Measurements from ENCODE around the gene COBL. TPM values are rescaled to one million over a fixed set of nuclear protein-coding genes. Genes with fewer than 3 reads are reported as not detected.

Gene COBL
- total and polyA plus RNA-seq, 2 of the 4 experiments (the other 2 are of a cell fraction) = under 0.01 TPM; not detected in 1

DNA sequence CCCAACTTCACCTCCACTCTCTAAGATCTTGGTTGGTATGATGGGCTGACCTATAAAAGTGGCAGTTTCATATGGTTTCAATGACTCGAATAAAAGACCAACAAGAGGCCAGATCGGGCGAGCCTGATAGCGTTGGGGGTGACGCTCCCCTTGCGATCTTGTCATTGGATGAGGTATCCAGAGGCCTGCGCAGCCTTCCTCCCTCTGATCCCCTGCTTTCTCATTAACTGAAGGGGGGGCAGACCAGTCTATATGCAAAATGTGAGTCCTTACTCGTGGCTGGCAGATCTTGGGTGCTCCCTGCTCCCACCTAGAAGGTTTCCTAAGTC lies 937 bp upstream of the COBL start:
- Histone ChIP-seq H3K27ac (ENCODE audit: insufficient read depth, low read length) (no peak overlapping the region), H3K18ac (ENCODE audit: low read depth, low read length) (no peak overlapping the region), H3K4me2 (ENCODE audit: low read depth, low read length) (no peak overlapping the region), H3K4ac (ENCODE audit: low read depth, low read length) (no peak overlapping the region), H2BK120ac (ENCODE audit: low read depth, low read length) (no peak overlapping the region), H2BK15ac (ENCODE audit: low read depth, low read length) (no peak overlapping the region), H3K14ac (replicated peaks; ENCODE audit: low read depth, low read length) (no peak overlapping the region), H2AK9ac (replicated peaks; ENCODE audit: low read depth, low read length, poor library complexity) (no peak overlapping the region), H4K5ac (ENCODE audit: low read depth, low read length) (no peak overlapping the region), H3K23ac (ENCODE audit: low read depth, low read length) (no peak overlapping the region), H3K56ac (ENCODE audit: extremely low read depth, insufficient read depth, low read length) (no peak overlapping the region), H2BK20ac (ENCODE audit: low read depth, low read length) (no peak overlapping the region), H3K4me3 (ENCODE audit: insufficient read depth, low read depth, low read length) (no peak overlapping the region), H4K20me1 (ENCODE audit: insufficient read depth, low read length) (no peaks in the 10 kb centered on the region), H3K4me1 (ENCODE audit: control insufficient read depth, insufficient read depth, low read length) (no peaks in the 10 kb centered on the region), H3K36me3 (ENCODE audit: control insufficient read depth, insufficient read depth, low read length) (no peaks in the 10 kb centered on the region), H2AFZ (replicated peaks; ENCODE audit: low read length, poor library complexity) (no peak overlapping the region), H3K9ac (ENCODE audit: low read depth, low read length) (no peak overlapping the region), H3K9me3 (ENCODE audit: control insufficient read depth, insufficient read depth, low read length) (no peaks in the 10 kb centered on the region), H4K8ac (ENCODE audit: low read depth in 2 of 2, low read length in 2 of 2) (no peak overlapping the region), H3K9me1 (ENCODE audit: insufficient read depth, low read length) (no peaks in the 10 kb centered on the region), H3K79me1 (ENCODE audit: low read depth in 1 of 2, low read length in 2 of 2) (no peaks in the 10 kb centered on the region), H4K91ac (ENCODE audit: insufficient read depth, low read depth, low read length) (no peak overlapping the region), H2BK5ac (ENCODE audit: low read depth, low read length, poor library complexity, severe bottlenecking) (no peak overlapping the region), H3K27me3 (ENCODE audit: control insufficient read depth, insufficient read depth, low read length) (peaks cover 18% of the 10 kb centered on the region), H2AK5ac (ENCODE audit: low read depth, low read length) (no peak overlapping the region)
- dilution Hi-C loops (cut with HindIII; ENCODE audit: low sequenced_read_pairs, unreplicated experiment) = no loop called here
- ATAC-seq (ENCODE audit: low read depth) (no peak), DNase-seq (no peak)
- 63% methylated on average over 5 of the region's 8 CpGs; no CpG with 5 or more reads in 1 of the 2 experiments for WGBS, 2 experiments (ENCODE audit: extremely low coverage in 2 of 2, insufficient read length in 1 of 2)
- TF ChIP-seq, protein P1, sequence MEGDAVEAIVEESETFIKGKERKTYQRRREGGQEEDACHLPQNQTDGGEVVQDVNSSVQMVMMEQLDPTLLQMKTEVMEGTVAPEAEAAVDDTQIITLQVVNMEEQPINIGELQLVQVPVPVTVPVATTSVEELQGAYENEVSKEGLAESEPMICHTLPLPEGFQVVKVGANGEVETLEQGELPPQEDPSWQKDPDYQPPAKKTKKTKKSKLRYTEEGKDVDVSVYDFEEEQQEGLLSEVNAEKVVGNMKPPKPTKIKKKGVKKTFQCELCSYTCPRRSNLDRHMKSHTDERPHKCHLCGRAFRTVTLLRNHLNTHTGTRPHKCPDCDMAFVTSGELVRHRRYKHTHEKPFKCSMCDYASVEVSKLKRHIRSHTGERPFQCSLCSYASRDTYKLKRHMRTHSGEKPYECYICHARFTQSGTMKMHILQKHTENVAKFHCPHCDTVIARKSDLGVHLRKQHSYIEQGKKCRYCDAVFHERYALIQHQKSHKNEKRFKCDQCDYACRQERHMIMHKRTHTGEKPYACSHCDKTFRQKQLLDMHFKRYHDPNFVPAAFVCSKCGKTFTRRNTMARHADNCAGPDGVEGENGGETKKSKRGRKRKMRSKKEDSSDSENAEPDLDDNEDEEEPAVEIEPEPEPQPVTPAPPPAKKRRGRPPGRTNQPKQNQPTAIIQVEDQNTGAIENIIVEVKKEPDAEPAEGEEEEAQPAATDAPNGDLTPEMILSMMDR (conservative IDR thresholded peaks at IDR 0.05; ENCODE audit: low read depth, low read length) = no peak
- TF ChIP-seq CHD1 (IDR thresholded peaks at IDR 0.05; ENCODE audit: low read depth, low read length) = no peak
- no peak for TF ChIP-seq RAD21 (IDR thresholded peaks at IDR 0.05; ENCODE audit: low read length)
- TF ChIP-seq, protein P2, sequence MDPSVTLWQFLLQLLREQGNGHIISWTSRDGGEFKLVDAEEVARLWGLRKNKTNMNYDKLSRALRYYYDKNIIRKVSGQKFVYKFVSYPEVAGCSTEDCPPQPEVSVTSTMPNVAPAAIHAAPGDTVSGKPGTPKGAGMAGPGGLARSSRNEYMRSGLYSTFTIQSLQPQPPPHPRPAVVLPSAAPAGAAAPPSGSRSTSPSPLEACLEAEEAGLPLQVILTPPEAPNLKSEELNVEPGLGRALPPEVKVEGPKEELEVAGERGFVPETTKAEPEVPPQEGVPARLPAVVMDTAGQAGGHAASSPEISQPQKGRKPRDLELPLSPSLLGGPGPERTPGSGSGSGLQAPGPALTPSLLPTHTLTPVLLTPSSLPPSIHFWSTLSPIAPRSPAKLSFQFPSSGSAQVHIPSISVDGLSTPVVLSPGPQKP (IDR thresholded peaks at IDR 0.05; ENCODE audit: borderline replicate concordance, low read depth, low read length) = no peak
- TF ChIP-seq CEBPB (IDR thresholded peaks at IDR 0.05; ENCODE audit: low read depth, low read length) = no peak
- TF ChIP-seq MXI1 (IDR thresholded peaks at IDR 0.05; ENCODE audit: borderline replicate concordance, low read depth, low read length) = no peak
- no peak for TF ChIP-seq BHLHE40 (IDR thresholded peaks at IDR 0.05; ENCODE audit: low read depth, low read length)
- TF ChIP-seq, protein P3, sequence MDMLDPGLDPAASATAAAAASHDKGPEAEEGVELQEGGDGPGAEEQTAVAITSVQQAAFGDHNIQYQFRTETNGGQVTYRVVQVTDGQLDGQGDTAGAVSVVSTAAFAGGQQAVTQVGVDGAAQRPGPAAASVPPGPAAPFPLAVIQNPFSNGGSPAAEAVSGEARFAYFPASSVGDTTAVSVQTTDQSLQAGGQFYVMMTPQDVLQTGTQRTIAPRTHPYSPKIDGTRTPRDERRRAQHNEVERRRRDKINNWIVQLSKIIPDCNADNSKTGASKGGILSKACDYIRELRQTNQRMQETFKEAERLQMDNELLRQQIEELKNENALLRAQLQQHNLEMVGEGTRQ (IDR thresholded peaks at IDR 0.05; ENCODE audit: low read depth, low read length) = no peak
- no peak for TF ChIP-seq MAZ (IDR thresholded peaks at IDR 0.05; ENCODE audit: borderline replicate concordance, low read depth, low read length)
- TF ChIP-seq SMC3 (IDR thresholded peaks at IDR 0.05; ENCODE audit: low read depth, low read length) = no peak
- TF ChIP-seq POLR2A (IDR thresholded peaks at IDR 0.05; ENCODE audit: low read depth, low read length) = no peak
- TF ChIP-seq RCOR1 (IDR thresholded peaks at IDR 0.05; ENCODE audit: insufficient replicate concordance, low read length) = no peak
- TF ChIP-seq MAFK (IDR thresholded peaks at IDR 0.05; ENCODE audit: low read depth, low read length) = no peak
- TF ChIP-seq FOS (IDR thresholded peaks at IDR 0.05; ENCODE audit: low read depth, low read length) = no peak
- TF ChIP-seq RFX5 (IDR thresholded peaks at IDR 0.05; ENCODE audit: low read depth, low read length) = no peak
- TF ChIP-seq NFE2L2 (IDR thresholded peaks at IDR 0.05; ENCODE audit: low read depth, low read length) = no peak
- POLR2A ChIA-PET (ENCODE audit: unreplicated experiment) = no interaction called here
- no TSS peak for BruUV-seq (replicated peaks)
- CTCF ChIA-PET = interaction anchor here (1.0 kb wide), 1 partner anchor 113 kb away, joined by 3 read pairs; no protein-coding TSS in a partner anchor
- intact Hi-C loops (cut with micrococcal nuclease) = no loop called here
- in situ Hi-C loops (cut with MboI; ENCODE audit: low sequenced_read_pairs) = no loop called here

Data from IMR-90 (cell line).